Breast epithelium (tissue), 3 donors: ENCODE results near the gene PTBP1.

Experiments
- POLR2A ChIP-seq: fragments of 450-650 bp; IDR thresholded peaks from one replicate; pipeline ENCODE4 v1.6.1; 2016; ENCODE audit warnings: antibody characterized with exemption, mild to moderate bottlenecking, moderate library complexity
- TF ChIP-seq, protein P1 (sequence below), 3 donors: fragments of 450-650 bp; IDR thresholded peaks; one replicate each; pipeline ENCODE4 v1.5.1; 2016 to 2017; ENCODE audit warnings: antibody characterized with exemption in 3 of 3, mild to moderate bottlenecking in 3 of 3, moderate library complexity in 3 of 3

DNA sequence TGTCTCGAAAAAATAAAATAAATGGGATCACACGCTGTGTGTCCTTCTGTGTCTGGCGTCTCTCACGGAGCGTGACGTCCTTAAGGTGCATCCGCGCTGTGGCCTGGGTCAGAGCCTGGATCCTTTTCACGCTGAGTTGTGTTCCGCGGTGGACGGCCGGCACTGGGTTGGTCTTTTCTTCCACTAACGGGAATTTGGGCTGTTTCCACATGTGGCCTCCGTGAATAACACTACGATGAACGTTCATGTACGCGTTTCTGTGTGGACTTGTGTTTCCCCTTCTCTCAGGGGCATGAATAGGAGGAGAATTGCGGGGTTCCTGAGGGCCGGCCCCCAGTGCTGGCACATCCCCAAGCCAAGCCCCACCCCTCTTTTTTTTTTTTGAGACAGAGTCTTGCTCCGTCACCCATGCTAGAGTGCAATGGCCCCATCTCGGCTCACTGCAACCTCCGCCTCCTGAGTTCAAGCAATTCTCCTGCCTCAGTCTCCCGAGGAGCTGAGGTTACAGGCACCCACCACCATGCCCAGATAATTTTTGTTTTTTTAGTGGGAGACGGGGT lies 6.2 kb upstream of the PTBP1 start:
- TF ChIP-seq POLR2A = no peak
- TF ChIP-seq, protein P1, sequence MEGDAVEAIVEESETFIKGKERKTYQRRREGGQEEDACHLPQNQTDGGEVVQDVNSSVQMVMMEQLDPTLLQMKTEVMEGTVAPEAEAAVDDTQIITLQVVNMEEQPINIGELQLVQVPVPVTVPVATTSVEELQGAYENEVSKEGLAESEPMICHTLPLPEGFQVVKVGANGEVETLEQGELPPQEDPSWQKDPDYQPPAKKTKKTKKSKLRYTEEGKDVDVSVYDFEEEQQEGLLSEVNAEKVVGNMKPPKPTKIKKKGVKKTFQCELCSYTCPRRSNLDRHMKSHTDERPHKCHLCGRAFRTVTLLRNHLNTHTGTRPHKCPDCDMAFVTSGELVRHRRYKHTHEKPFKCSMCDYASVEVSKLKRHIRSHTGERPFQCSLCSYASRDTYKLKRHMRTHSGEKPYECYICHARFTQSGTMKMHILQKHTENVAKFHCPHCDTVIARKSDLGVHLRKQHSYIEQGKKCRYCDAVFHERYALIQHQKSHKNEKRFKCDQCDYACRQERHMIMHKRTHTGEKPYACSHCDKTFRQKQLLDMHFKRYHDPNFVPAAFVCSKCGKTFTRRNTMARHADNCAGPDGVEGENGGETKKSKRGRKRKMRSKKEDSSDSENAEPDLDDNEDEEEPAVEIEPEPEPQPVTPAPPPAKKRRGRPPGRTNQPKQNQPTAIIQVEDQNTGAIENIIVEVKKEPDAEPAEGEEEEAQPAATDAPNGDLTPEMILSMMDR (IDR thresholded peaks at IDR 0.05) = no peak
